HepG2 (cell line): ENCODE results near the gene AANAT. TPM values are rescaled to one million over a fixed set of nuclear protein-coding genes. Genes with fewer than 3 reads are reported as not detected.

Source experiments
- ARHGAP35 ChIP-seq: sonication (generic); formaldehyde crosslinking; IDR thresholded peaks from 2 replicates; pipeline ENCODE4 v1.9.0; 2022; ENCODE audit warnings: mild to moderate bottlenecking, inconsistent platforms, moderate library complexity, missing genetic modification reagents, borderline replicate concordance
- BCL6 ChIP-seq: IDR thresholded peaks from 2 replicates; pipeline ENCODE4 v1.6.1; 2016; ENCODE audit warnings: missing genetic modification reagents, missing compliant biosample characterization
- BHLHE40 ChIP-seq: IDR thresholded peaks from 2 replicates; pipeline ENCODE4 v1.6.1; 2011; ENCODE audit warnings: low read length, improper control_type of control experiment
- CSRNP2 ChIP-seq: sonication (generic); formaldehyde crosslinking; conservative IDR thresholded peaks from 2 replicates; pipeline ENCODE4 v1.8.0; 2022; ENCODE audit warnings: low read depth, missing genetic modification reagents
- DMAP1 ChIP-seq: IDR thresholded peaks from 2 replicates; pipeline ENCODE4 v1.6.1; 2016
- HMGA1 ChIP-seq: sonication (generic); formaldehyde crosslinking; conservative IDR thresholded peaks from 2 replicates; pipeline ENCODE4 v1.4.0; 2020; ENCODE audit warnings: missing genetic modification reagents
- POLR2G ChIP-seq: fragments of 200-400 bp; formaldehyde crosslinking; IDR thresholded peaks from 2 replicates; pipeline ENCODE4 v1.6.1; 2018; ENCODE audit warnings: mild to moderate bottlenecking, low read depth, low read length, moderate library complexity
- SKIL ChIP-seq: sonication (generic); formaldehyde crosslinking; IDR thresholded peaks from 2 replicates; pipeline ENCODE4 v1.8.0; 2022; ENCODE audit warnings: missing genetic modification reagents, mild to moderate bottlenecking, moderate library complexity, borderline replicate concordance
- SRSF4 ChIP-seq: fragments of 200-400 bp; formaldehyde crosslinking; IDR thresholded peaks from one replicate; pipeline ENCODE4 v1.6.1; 2018; ENCODE audit warnings: mild to moderate bottlenecking, low read depth, low read length, moderate library complexity; ENCODE audit not compliant: poor library complexity, severe bottlenecking
- XBP1 ChIP-seq: sonication (generic); formaldehyde crosslinking; IDR thresholded peaks from 2 replicates; pipeline ENCODE4 v1.5.0; 2020; ENCODE audit warnings: missing genetic modification reagents
- ZFP1 ChIP-seq: IDR thresholded peaks from 2 replicates; pipeline ENCODE4 v1.6.1; 2016
- ZKSCAN1 ChIP-seq: fragments of 150-350 bp; IDR thresholded peaks from 2 replicates; pipeline ENCODE4 v1.6.1; 2014; ENCODE audit warnings: low read length
- ZNF230 ChIP-seq: sonication (generic); formaldehyde crosslinking; IDR thresholded peaks from 2 replicates; pipeline ENCODE4 v1.4.0; 2020; ENCODE audit warnings: mild to moderate bottlenecking, missing genetic modification reagents
- polyA plus RNA-seq, 8 experiments: library from polyadenylated mRNA; depleted of rRNA in 3 of 8; stranded (reverse) in 7 of 8; unstranded in 1 of 8; fragments of >200 nt; fragmentation: Illumina TruSeq in 4 of 8; extraction: Trizol in 4 of 8; gene quantifications; 2 replicates each; pipeline versions ENCODE4 v1.2.1 to v1.2.3, GENCODE V29; 2011 to 2016; ENCODE audit warnings: low read depth in 4 of 8, missing spikeins in 1 of 8, mixed read lengths in 1 of 8; ENCODE audit not compliant: insufficient read depth in 1 of 8
- total RNA-seq, 5 experiments: library from RNA; depleted of rRNA; stranded (reverse); fragments of >200 nt; fragmentation: Illumina TruSeq; extraction: Trizol; gene quantifications; 2 replicates each; pipeline ENCODE4 v1.2.3, GENCODE V29; 2016; ENCODE audit warnings: low read depth in 1 of 5
- TF ChIP-seq, protein P1 (sequence below): sonication (generic); formaldehyde crosslinking; IDR thresholded peaks from 2 replicates; pipeline ENCODE4 v1.5.0; 2020; ENCODE audit warnings: missing genetic modification reagents, mild to moderate bottlenecking, borderline replicate concordance
- TF ChIP-seq, protein P2 (sequence below): sonication (generic); formaldehyde crosslinking; conservative IDR thresholded peaks from 2 replicates; pipeline ENCODE4 v1.8.0; 2022; ENCODE audit warnings: mild to moderate bottlenecking, moderate library complexity, missing genetic modification reagents
- TF ChIP-seq, protein P3 (sequence below): sonication (generic); formaldehyde crosslinking; IDR thresholded peaks from 2 replicates; pipeline ENCODE4 v1.4.0; 2020; ENCODE audit warnings: missing genetic modification reagents

AANAT gene
- total and polyA plus RNA-seq, 2 of the 13 experiments (the other 11 are each of a cell fraction or from before 2014, with no cell fraction given): 0.07 TPM; not detected in 1

GRCh38 chr17:76497979-76498875, 30.8 kb downstream of the AANAT start (continued):
- TF ChIP-seq, protein P1, sequence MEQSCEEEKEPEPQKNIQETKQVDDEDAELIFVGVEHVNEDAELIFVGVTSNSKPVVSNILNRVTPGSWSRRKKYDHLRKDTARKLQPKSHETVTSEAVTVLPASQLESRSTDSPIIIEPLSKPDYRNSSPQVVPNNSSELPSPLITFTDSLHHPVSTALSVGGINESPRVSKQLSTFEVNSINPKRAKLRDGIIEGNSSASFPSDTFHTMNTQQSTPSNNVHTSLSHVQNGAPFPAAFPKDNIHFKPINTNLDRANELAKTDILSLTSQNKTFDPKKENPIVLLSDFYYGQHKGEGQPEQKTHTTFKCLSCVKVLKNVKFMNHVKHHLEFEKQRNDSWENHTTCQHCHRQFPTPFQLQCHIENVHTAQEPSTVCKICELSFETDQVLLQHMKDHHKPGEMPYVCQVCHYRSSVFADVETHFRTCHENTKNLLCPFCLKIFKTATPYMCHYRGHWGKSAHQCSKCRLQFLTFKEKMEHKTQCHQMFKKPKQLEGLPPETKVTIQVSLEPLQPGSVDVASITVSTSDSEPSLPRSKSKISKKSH (CRISPR knock-in tag): peak; percentile 88
- TF ChIP-seq HMGA1 (CRISPR knock-in tag) (no peak), POLR2G (peak; percentile 58), CSRNP2 (CRISPR knock-in tag) (no peak), BHLHE40 (no peak), DMAP1 (CRISPR knock-in tag) (peak; percentile 52; the same call in 1 of the 2 replicates), SRSF4 (no peak), ZKSCAN1 (no peak), XBP1 (CRISPR knock-in tag) (no peak), ZFP1 (CRISPR knock-in tag) (peak; percentile 76; the same call in 1 of the 2 replicates), SKIL (CRISPR knock-in tag) (peak; percentile 54), BCL6 (CRISPR knock-in tag) (0 out of 2 replicates have a peak, but pooled peaks have one; percentile 14), ARHGAP35 (peak; percentile 81; the same call in 1 of the 2 replicates), ZNF230 (CRISPR knock-in tag) (peak; percentile 83; the same call in 1 of the 2 replicates)
- TF ChIP-seq, protein P2, sequence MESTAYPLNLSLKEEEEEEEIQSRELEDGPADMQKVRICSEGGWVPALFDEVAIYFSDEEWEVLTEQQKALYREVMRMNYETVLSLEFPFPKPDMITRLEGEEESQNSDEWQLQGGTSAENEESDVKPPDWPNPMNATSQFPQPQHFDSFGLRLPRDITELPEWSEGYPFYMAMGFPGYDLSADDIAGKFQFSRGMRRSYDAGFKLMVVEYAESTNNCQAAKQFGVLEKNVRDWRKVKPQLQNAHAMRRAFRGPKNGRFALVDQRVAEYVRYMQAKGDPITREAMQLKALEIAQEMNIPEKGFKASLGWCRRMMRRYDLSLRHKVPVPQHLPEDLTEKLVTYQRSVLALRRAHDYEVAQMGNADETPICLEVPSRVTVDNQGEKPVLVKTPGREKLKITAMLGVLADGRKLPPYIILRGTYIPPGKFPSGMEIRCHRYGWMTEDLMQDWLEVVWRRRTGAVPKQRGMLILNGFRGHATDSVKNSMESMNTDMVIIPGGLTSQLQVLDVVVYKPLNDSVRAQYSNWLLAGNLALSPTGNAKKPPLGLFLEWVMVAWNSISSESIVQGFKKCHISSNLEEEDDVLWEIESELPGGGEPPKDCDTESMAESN (CRISPR knock-in tag): peak; percentile 86
- TF ChIP-seq, protein P3, sequence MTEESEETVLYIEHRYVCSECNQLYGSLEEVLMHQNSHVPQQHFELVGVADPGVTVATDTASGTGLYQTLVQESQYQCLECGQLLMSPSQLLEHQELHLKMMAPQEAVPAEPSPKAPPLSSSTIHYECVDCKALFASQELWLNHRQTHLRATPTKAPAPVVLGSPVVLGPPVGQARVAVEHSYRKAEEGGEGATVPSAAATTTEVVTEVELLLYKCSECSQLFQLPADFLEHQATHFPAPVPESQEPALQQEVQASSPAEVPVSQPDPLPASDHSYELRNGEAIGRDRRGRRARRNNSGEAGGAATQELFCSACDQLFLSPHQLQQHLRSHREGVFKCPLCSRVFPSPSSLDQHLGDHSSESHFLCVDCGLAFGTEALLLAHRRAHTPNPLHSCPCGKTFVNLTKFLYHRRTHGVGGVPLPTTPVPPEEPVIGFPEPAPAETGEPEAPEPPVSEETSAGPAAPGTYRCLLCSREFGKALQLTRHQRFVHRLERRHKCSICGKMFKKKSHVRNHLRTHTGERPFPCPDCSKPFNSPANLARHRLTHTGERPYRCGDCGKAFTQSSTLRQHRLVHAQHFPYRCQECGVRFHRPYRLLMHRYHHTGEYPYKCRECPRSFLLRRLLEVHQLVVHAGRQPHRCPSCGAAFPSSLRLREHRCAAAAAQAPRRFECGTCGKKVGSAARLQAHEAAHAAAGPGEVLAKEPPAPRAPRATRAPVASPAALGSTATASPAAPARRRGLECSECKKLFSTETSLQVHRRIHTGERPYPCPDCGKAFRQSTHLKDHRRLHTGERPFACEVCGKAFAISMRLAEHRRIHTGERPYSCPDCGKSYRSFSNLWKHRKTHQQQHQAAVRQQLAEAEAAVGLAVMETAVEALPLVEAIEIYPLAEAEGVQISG: peak; percentile 45; the same call in 1 of the 2 replicates
